WTC11 (cell line): ENCODE results near the gene ANK2. TPM values are rescaled to one million over a fixed set of nuclear protein-coding genes. Genes with fewer than 3 reads are reported as not detected.

ENCODE experiments used
- ATAC-seq: fragments of 200-7000 bp; cut with Tn5 transposase; 2 replicates; pipeline ENCODE4 v1.10.0; 2021; ENCODE audit warnings: mild to moderate bottlenecking, moderate library complexity
- CTCF ChIA-PET: fragments of 300-600 bp; sonication (Branson Sonifier 250); formaldehyde crosslinking; loops from one replicate; lab custom pipeline; 2021; ENCODE audit warnings: antibody characterized with exemption; lab: Charles Lee
- POLR2A ChIA-PET: fragments of 350-600 bp; sonication (Branson Sonifier 250); formaldehyde crosslinking; loops from one replicate; lab custom pipeline; 2021; ENCODE audit warnings: antibody characterized with exemption; lab: Charles Lee
- DNase-seq: peaks from one replicate; pipeline ENCODE4 v3.0.0; 2021; ENCODE audit warnings: low spot score
- H3K27ac Mint-ChIP-seq: 2 replicates; pipeline ENCODE4 v1.8.0; 2021; ENCODE audit warnings: mixed read lengths
- H3K27me3 Mint-ChIP-seq: 2 replicates; pipeline ENCODE4 v1.8.0; 2021; ENCODE audit warnings: low read depth, mild to moderate bottlenecking, moderate library complexity, mixed read lengths
- H3K36me3 Mint-ChIP-seq: 2 replicates; pipeline ENCODE4 v1.8.0; 2021; ENCODE audit warnings: mixed read lengths
- H3K4me1 Mint-ChIP-seq: 2 replicates; pipeline ENCODE4 v1.8.0; 2022; ENCODE audit warnings: mixed read lengths
- H3K4me3 Mint-ChIP-seq: 2 replicates; pipeline ENCODE4 v1.8.0; 2021; ENCODE audit warnings: mild to moderate bottlenecking, moderate library complexity, mixed read lengths
- H3K9me3 Mint-ChIP-seq: 2 replicates; pipeline ENCODE4 v1.8.0; 2021; ENCODE audit warnings: mixed read lengths
- ETV6 ChIP-seq: sonication (generic); formaldehyde crosslinking; IDR thresholded peaks from 2 replicates; pipeline ENCODE4 v1.8.1; 2022; ENCODE audit warnings: mild to moderate bottlenecking, missing genetic modification reagents
- FOXJ3 ChIP-seq: sonication (generic); formaldehyde crosslinking; IDR thresholded peaks from 2 replicates; pipeline ENCODE4 v1.9.0; 2021; ENCODE audit warnings: missing genetic modification reagents, mild to moderate bottlenecking, borderline replicate concordance
- HMGA2 ChIP-seq: fragments of 250-450 bp; sonication (Bioruptor Pico); IDR thresholded peaks from 2 replicates; pipeline ENCODE4 v1.4.0; 2021; ENCODE audit warnings: mild to moderate bottlenecking, moderate library complexity
- IRF1 ChIP-seq: sonication (generic); formaldehyde crosslinking; IDR thresholded peaks from 2 replicates; pipeline ENCODE4 v1.8.0; 2023; ENCODE audit warnings: missing genetic modification reagents
- IRF2 ChIP-seq: sonication (generic); formaldehyde crosslinking; IDR thresholded peaks from 2 replicates; pipeline ENCODE4 v1.8.0; 2022; ENCODE audit warnings: low read depth, missing genetic modification reagents, borderline replicate concordance
- JAZF1 ChIP-seq: fragments of 250-450 bp; sonication (Bioruptor Pico); IDR thresholded peaks from 2 replicates; pipeline ENCODE4 v1.9.0; 2021; ENCODE audit warnings: moderate library complexity, mild to moderate bottlenecking, inconsistent platforms
- NFATC4 ChIP-seq: fragments of 250-450 bp; sonication (Bioruptor Pico); IDR thresholded peaks from 2 replicates; pipeline ENCODE4 v1.9.0; 2021; ENCODE audit warnings: mild to moderate bottlenecking
- NR2C2 ChIP-seq: sonication (generic); formaldehyde crosslinking; IDR thresholded peaks from 2 replicates; pipeline ENCODE4 v1.8.0; 2022; ENCODE audit warnings: mild to moderate bottlenecking, missing genetic modification reagents
- NR3C1 ChIP-seq: sonication (generic); formaldehyde crosslinking; conservative IDR thresholded peaks from 2 replicates; pipeline ENCODE4 v1.8.1; 2023; ENCODE audit warnings: low read depth, mild to moderate bottlenecking, missing genetic modification reagents
- PRRX2 ChIP-seq: fragments of 250-450 bp; sonication (Bioruptor Pico); IDR thresholded peaks from 2 replicates; pipeline ENCODE4 v1.8.0; 2021; ENCODE audit warnings: mild to moderate bottlenecking
- RORB ChIP-seq: fragments of 250-450 bp; sonication (Bioruptor Pico); IDR thresholded peaks from 2 replicates; pipeline ENCODE4 v1.9.0; 2021; ENCODE audit warnings: mild to moderate bottlenecking
- SMAD4 ChIP-seq: sonication (generic); formaldehyde crosslinking; IDR thresholded peaks from 2 replicates; pipeline ENCODE4 v1.8.0; 2022; ENCODE audit warnings: mild to moderate bottlenecking, missing genetic modification reagents
- USF1 ChIP-seq: sonication (generic); formaldehyde crosslinking; IDR thresholded peaks from 2 replicates; pipeline ENCODE4 v1.8.0; 2022; ENCODE audit warnings: mild to moderate bottlenecking, missing genetic modification reagents
- USF2 ChIP-seq: sonication (generic); formaldehyde crosslinking; IDR thresholded peaks from 2 replicates; pipeline ENCODE4 v1.8.1; 2023; ENCODE audit warnings: mild to moderate bottlenecking, missing genetic modification reagents, moderate library complexity
- ZBTB21 ChIP-seq: sonication (generic); formaldehyde crosslinking; IDR thresholded peaks from 2 replicates; pipeline ENCODE4 v1.8.1; 2023; ENCODE audit warnings: mild to moderate bottlenecking, missing genetic modification reagents, borderline replicate concordance
- ZNF281 ChIP-seq: sonication (generic); formaldehyde crosslinking; IDR thresholded peaks from 2 replicates; pipeline ENCODE4 v1.8.0; 2023; ENCODE audit warnings: mild to moderate bottlenecking, missing genetic modification reagents
- ZNF317 ChIP-seq: sonication (generic); formaldehyde crosslinking; IDR thresholded peaks from 2 replicates; pipeline ENCODE4 v1.8.1; 2023; ENCODE audit warnings: low read depth, mild to moderate bottlenecking, moderate library complexity, missing genetic modification reagents, borderline replicate concordance
- ZNF416 ChIP-seq: fragments of 250-450 bp; sonication (Bioruptor Pico); IDR thresholded peaks from 2 replicates; pipeline ENCODE4 v1.9.0; 2021; ENCODE audit warnings: mild to moderate bottlenecking, inconsistent platforms
- ZNF423 ChIP-seq: fragments of 250-450 bp; sonication (Bioruptor Pico); IDR thresholded peaks from 2 replicates; pipeline ENCODE4 v2.1.2; 2022; ENCODE audit warnings: mild to moderate bottlenecking, moderate library complexity
- ZNF425 ChIP-seq: fragments of 250-450 bp; sonication (Bioruptor Pico); conservative IDR thresholded peaks from 2 replicates; pipeline ENCODE4 v1.9.0; 2021; ENCODE audit warnings: mild to moderate bottlenecking
- total RNA-seq: library from RNA; stranded (reverse); gene quantifications from 3 replicates; pipeline ENCODE4 v1.2.3, GENCODE V29; 2021

ANK2 gene
- total RNA-seq, 1 experiment from 2014 or later: 27.9 TPM

GRCh38 chr4:113051361-113051760 is 1.9 kb downstream of the ANK2 start:
- no peaks in the 10 kb centered on the region for H3K27me3 Mint-ChIP-seq
- TF ChIP-seq ZNF425 (CRISPR knock-in tag) (no peak), JAZF1 (CRISPR knock-in tag) (no peak), USF1 (CRISPR knock-in tag) (no peak), ZNF416 (CRISPR knock-in tag) (no peak)
- no peak overlapping the region for H3K4me3 Mint-ChIP-seq
- ATAC-seq: no peak
- no peaks in the 10 kb centered on the region for H3K9me3 Mint-ChIP-seq
- H3K36me3 Mint-ChIP-seq: no peaks in the 10 kb centered on the region
- DNase-seq: no peak
- peaks cover 13% of the 10 kb centered on the region for H3K4me1 Mint-ChIP-seq
- ChIA-PET POLR2A (no interaction called here), CTCF (interaction anchor here (1.3 kb wide), 1 partner anchor 13 kb away, joined by 4 read pairs; no protein-coding TSS in a partner anchor)
- peak overlapping the region; percentile 6; the same call in 1 of the 2 replicates for H3K27ac Mint-ChIP-seq

- TF ChIP-seq NFATC4 (CRISPR knock-in tag) (no peak), NR2C2 (CRISPR knock-in tag) (no peak), HMGA2 (CRISPR knock-in tag) (no peak)
- ATAC-seq (no peak), DNase-seq (no peak)
- ChIA-PET CTCF (no interaction called here), POLR2A (no interaction called here)
- Mint-ChIP-seq H3K27ac (peak overlapping the region; percentile 16; the same call in 1 of the 2 replicates), H3K4me1 (peaks cover 13% of the 10 kb centered on the region), H3K27me3 (no peaks in the 10 kb centered on the region), H3K9me3 (no peaks in the 10 kb centered on the region), H3K4me3 (no peak overlapping the region), H3K36me3 (no peaks in the 10 kb centered on the region)
Measured at GRCh38 chr4:113052379-113052951, 3.0 kb downstream of the ANK2 start.

- Mint-ChIP-seq H3K9me3 (no peaks in the 10 kb centered on the region), H3K27ac (no peak overlapping the region), H3K4me1 (peaks cover 18% of the 10 kb centered on the region), H3K36me3 (no peaks in the 10 kb centered on the region), H3K4me3 (no peak overlapping the region), H3K27me3 (peaks cover 8% of the 10 kb centered on the region)
- ChIA-PET CTCF (no interaction called here), POLR2A (no interaction called here)
- ATAC-seq (no peak), DNase-seq (no peak)
- TF ChIP-seq NFATC4 (CRISPR knock-in tag): no peak
- TF ChIP-seq IRF2 (CRISPR knock-in tag): no peak
- no peak for TF ChIP-seq FOXJ3 (CRISPR knock-in tag)
- TF ChIP-seq NR3C1 (CRISPR knock-in tag): no peak
- TF ChIP-seq ZNF281 (CRISPR knock-in tag): no peak
- TF ChIP-seq ZNF425 (CRISPR knock-in tag): no peak
- no peak for TF ChIP-seq USF2 (CRISPR knock-in tag)
- TF ChIP-seq ZBTB21: no peak
- no peak for TF ChIP-seq ETV6 (CRISPR knock-in tag)
- TF ChIP-seq ZNF317 (CRISPR knock-in tag): no peak
- no peak for TF ChIP-seq RORB (CRISPR knock-in tag)
- no peak for TF ChIP-seq IRF1
- TF ChIP-seq USF1 (CRISPR knock-in tag): no peak
- TF ChIP-seq PRRX2 (CRISPR knock-in tag): no peak
- no peak for TF ChIP-seq SMAD4 (CRISPR knock-in tag)
- TF ChIP-seq ZNF423: no peak
Measured at GRCh38 chr4:113053883-113054282, 4.4 kb downstream of the ANK2 start.
